WERI-Rb-1 (cell line): ENCODE results near the gene MMP1.

Experiments used
- DNase-seq: peaks from one replicate; pipeline ENCODE4 v3.0.0-alpha.2; 2020
- H3K27ac ChIP-seq: fragments of 250-450 bp; sonication (Bioruptor Pico); 2 replicates; pipeline ENCODE4 v1.5.1; 2020; ENCODE audit warnings: mild to moderate bottlenecking, moderate library complexity
- H3K27me3 ChIP-seq: fragments of 250-450 bp; sonication (Bioruptor Pico); 2 replicates; pipeline ENCODE4 v1.5.1; 2021; ENCODE audit warnings: mild to moderate bottlenecking, low read depth, moderate library complexity; ENCODE audit not compliant: insufficient read depth, severe bottlenecking
- H3K36me3 ChIP-seq: fragments of 250-450 bp; sonication (Bioruptor Pico); 2 replicates; pipeline ENCODE4 v1.5.1; 2020; ENCODE audit warnings: mild to moderate bottlenecking, moderate library complexity
- H3K4me3 ChIP-seq: 2 replicates; pipeline ENCODE4 v1.5.1; 2011; ENCODE audit warnings: low read depth, mild to moderate bottlenecking, control low read depth, low read length
- H3K9me3 ChIP-seq: fragments of 250-450 bp; sonication (Bioruptor Pico); 2 replicates; pipeline ENCODE4 v1.5.1; 2021; ENCODE audit warnings: mild to moderate bottlenecking, moderate library complexity; ENCODE audit not compliant: severe bottlenecking
- CTCF ChIP-seq: IDR thresholded peaks from 2 replicates; pipeline ENCODE4 v1.5.1; 2011; ENCODE audit warnings: low read depth, mild to moderate bottlenecking, control low read depth, inconsistent platforms, low read length

Gene MMP1

GRCh38 chr11:102813484-102813883, 15.5 kb upstream of the MMP1 start:
- no peak overlapping the region for H3K27ac ChIP-seq
- H3K4me3 ChIP-seq: no peak overlapping the region
- no peaks in the 10 kb centered on the region for H3K27me3 ChIP-seq
- H3K36me3 ChIP-seq: no peaks in the 10 kb centered on the region
- DNase-seq: no peak
- TF ChIP-seq CTCF: no peak
- H3K9me3 ChIP-seq: no peaks in the 10 kb centered on the region

DNA sequence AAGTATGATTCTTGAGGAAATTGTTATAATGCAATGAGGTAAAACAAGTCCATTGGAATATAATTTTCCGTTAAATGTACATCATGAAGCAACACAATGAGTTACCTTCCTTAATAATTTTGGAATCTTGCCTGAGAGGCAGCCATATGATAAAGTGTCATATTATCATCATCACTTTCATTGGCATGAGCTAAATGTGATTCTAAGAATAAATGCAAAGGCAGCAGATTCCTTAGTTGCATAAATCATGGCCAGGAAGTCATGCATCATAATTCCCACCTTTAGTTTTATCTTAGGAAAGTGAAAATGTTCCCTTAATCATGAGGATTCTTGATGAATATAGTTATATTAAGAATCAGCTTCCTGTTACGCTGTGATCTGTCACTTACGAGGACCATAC, 14.2 kb upstream of the MMP1 start:
- DNase-seq: no peak
- H3K9me3 ChIP-seq: no peaks in the 10 kb centered on the region
- no peak overlapping the region for H3K4me3 ChIP-seq
- H3K36me3 ChIP-seq: no peaks in the 10 kb centered on the region
- H3K27me3 ChIP-seq: no peaks in the 10 kb centered on the region
- H3K27ac ChIP-seq: no peak overlapping the region
- TF ChIP-seq CTCF: no peak

- no peak for DNase-seq
- Histone ChIP-seq H3K4me3 (no peak overlapping the region), H3K36me3 (no peaks in the 10 kb centered on the region), H3K27ac (no peak overlapping the region), H3K27me3 (no peaks in the 10 kb centered on the region), H3K9me3 (no peaks in the 10 kb centered on the region)
- TF ChIP-seq CTCF: peak; percentile 46
Measured at GRCh38 chr11:102810950-102811660, 13.1 kb upstream of the MMP1 start.

DNA sequence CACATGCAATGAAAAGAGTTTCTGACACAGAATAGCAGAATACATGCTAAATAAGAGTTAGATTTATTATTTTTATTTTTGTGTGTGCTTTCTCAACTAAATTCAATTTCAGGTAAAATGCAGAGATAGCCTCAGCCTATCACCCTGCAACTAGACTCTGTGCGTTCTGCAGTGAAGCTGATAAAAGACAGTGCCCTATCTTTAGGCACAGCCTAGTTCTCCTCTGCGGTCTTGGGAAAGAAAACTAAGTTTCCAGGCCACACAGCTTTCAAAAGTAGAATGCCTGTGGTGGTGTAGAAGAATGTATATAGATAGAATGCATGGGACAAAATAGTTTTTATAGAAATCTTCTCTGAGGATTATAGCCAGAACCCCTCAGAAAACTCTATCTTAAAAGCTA, 12.0 kb upstream of the MMP1 start:
- no peak overlapping the region for H3K4me3 ChIP-seq
- DNase-seq: no peak
- H3K36me3 ChIP-seq: no peaks in the 10 kb centered on the region
- H3K9me3 ChIP-seq: no peaks in the 10 kb centered on the region
- TF ChIP-seq CTCF: no peak
- H3K27ac ChIP-seq: no peak overlapping the region
- H3K27me3 ChIP-seq: no peaks in the 10 kb centered on the region

GRCh38 chr11:102807921-102808320, 10.0 kb upstream of the MMP1 start:
- Histone ChIP-seq H3K9me3 (no peaks in the 10 kb centered on the region), H3K27ac (no peak overlapping the region), H3K36me3 (no peaks in the 10 kb centered on the region), H3K4me3 (no peak overlapping the region), H3K27me3 (no peaks in the 10 kb centered on the region)
- DNase-seq: peak; percentile 31
- TF ChIP-seq CTCF: peak; percentile 45

DNA sequence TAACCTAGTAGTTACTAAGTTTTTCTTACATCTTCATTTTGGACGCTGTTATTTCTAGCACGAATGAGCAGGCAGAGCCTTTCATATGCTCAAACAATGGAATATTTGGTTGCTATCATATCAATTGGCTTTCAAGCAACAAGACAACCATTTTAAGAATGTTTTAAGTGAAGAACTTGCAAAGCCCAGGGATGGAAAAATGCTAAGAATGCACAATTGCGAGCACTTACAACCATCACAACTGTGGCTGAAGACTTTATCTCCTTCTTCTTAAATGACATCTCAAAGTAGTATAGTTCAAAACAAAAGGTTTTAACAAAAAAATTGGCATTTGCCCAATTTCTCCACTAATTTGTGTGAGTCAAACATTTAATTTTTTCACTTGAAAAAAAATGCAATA, 8.3 kb upstream of the MMP1 start:
- Histone ChIP-seq H3K4me3 (no peak overlapping the region), H3K36me3 (no peaks in the 10 kb centered on the region), H3K27me3 (no peaks in the 10 kb centered on the region), H3K27ac (no peak overlapping the region), H3K9me3 (no peaks in the 10 kb centered on the region)
- no peak for TF ChIP-seq CTCF
- no peak for DNase-seq
